Body of pancreas (tissue), 4 donors: ENCODE data around the gene HKDC1. TPM values are rescaled to one million over a fixed set of nuclear protein-coding genes. Genes with fewer than 3 reads are reported as not detected.
A peak's percentile ranks its signal among the peaks of the same experiment; 100 is the strongest.

Experiments used
- ATAC-seq: fragments of 150-250 bp; one replicate; pipeline ENCODE4 v1.9.1; 2016
- DNase-seq, 4 donors: peaks; one replicate each; pipeline ENCODE4 v3.0.0-alpha.2; 2019
- H3K27ac ChIP-seq, 4 donors: fragments of 200-600 bp; sonication (generic); 1 replicate in 3 of 4; 2 replicates in 1 of 4; pipeline versions ENCODE4 v1.5.1 to v1.6.1; 2016 to 2019; ENCODE audit warnings: mild to moderate bottlenecking in 1 of 4, mixed read lengths in 1 of 4, moderate library complexity in 1 of 4
- H3K27me3 ChIP-seq, 2 donors: fragments of 200-600 bp; sonication (generic); one replicate each; pipeline ENCODE4 v1.6.0; 2016; ENCODE audit warnings: mild to moderate bottlenecking in 1 of 2
- H3K36me3 ChIP-seq, 2 donors: fragments of 200-600 bp; sonication (generic); replicated peaks in 1 of 2; 2 replicates each; pipeline ENCODE4 v1.5.1; 2016; ENCODE audit warnings: low read depth in 2 of 2; ENCODE audit not compliant: insufficient read depth in 1 of 2
- H3K4me1 ChIP-seq: fragments of 200-600 bp; sonication (generic); one replicate; pipeline ENCODE4 v1.6.0; 2016
- H3K4me3 ChIP-seq, 2 donors: fragments of 200-600 bp; sonication (generic); 1 replicate in 1 of 2; 2 replicates in 1 of 2; pipeline ENCODE4 v1.5.1; 2016 to 2019
- H3K9me3 ChIP-seq, 3 donors: fragments of 200-600 bp; sonication (generic); 1 replicate in 2 of 3; 2 replicates in 1 of 3; pipeline ENCODE4 v1.5.1; 2016
- CTCF ChIP-seq, 7 experiments: fragments of 450-650 bp in 4 of 7; fragments of 200-600 bp in 3 of 7; sonication (generic) in 3 of 7; IDR thresholded peaks; one replicate each; pipeline ENCODE4 v1.5.1; 2016 to 2019; ENCODE audit warnings: antibody characterized with exemption in 7 of 7
- POLR2A ChIP-seq, 3 donors: fragments of 450-650 bp; IDR thresholded peaks; one replicate each; pipeline ENCODE4 v1.6.1; 2016; ENCODE audit warnings: antibody characterized with exemption in 3 of 3, mild to moderate bottlenecking in 2 of 3
- WGBS, 2 donors: methylation state at CpG; one replicate each; pipeline ENCODE4 v1.1.5; 2017; 5-methylcytosine and 5-hydroxymethylcytosine counted together
- intact Hi-C: fragments of 100-400 bp; cut with DNase I; formaldehyde crosslinking; loops from one replicate; pipeline ENCODE4 v1.15.1; 2023
- total RNA-seq, 2 donors: library from RNA; depleted of rRNA; stranded (reverse); fragments of >200 nt; gene quantifications; one replicate each; pipeline ENCODE4 v1.1.0, GENCODE V29; 2016

Gene HKDC1
- total RNA-seq, 2 donors from 2014 or later, result 6.7 to 13.5 TPM

GRCh38 chr10:69315100-69315542 is 95.0 kb downstream of the HKDC1 start:
- Histone ChIP-seq H3K9me3 (no peaks in the 10 kb centered on the region), H3K36me3 (no peaks in the 10 kb centered on the region), H3K4me3 (no peak overlapping the region), H3K27me3 (no peaks in the 10 kb centered on the region), H3K27ac (no peak overlapping the region), H3K4me1 (peaks cover 38% of the 10 kb centered on the region)
- TF ChIP-seq CTCF (IDR thresholded peaks at IDR 0.05) (no peak), POLR2A (IDR thresholded peaks at IDR 0.05) (no peak)
- intact Hi-C loops, result no loop called here
- WGBS, 2 donors, result 39 to 43% methylated on average over 3 of the region's 3 CpGs
- DNase-seq (no peak), ATAC-seq (no peak)

GRCh38 chr10:69315610-69316312 is 95.6 kb downstream of the HKDC1 start:
- H3K4me3 ChIP-seq, result no peak overlapping the region
- ATAC-seq, result no peak
- H3K4me1 ChIP-seq, result peaks cover 44% of the 10 kb centered on the region
- H3K27me3 ChIP-seq, result no peaks in the 10 kb centered on the region
- no peak for DNase-seq
- TF ChIP-seq CTCF (IDR thresholded peaks at IDR 0.05) (no peak), POLR2A (IDR thresholded peaks at IDR 0.05) (no peak)
- H3K36me3 ChIP-seq, result no peaks in the 10 kb centered on the region
- no peak overlapping the region for H3K27ac ChIP-seq
- intact Hi-C loops, result no loop called here
- WGBS, 2 donors, result 89 to 91% methylated on average over 6 of the region's 6 CpGs
- H3K9me3 ChIP-seq, result no peaks in the 10 kb centered on the region

GRCh38 chr10:69316313-69317059 is 96.4 kb downstream of the HKDC1 start:
- ATAC-seq, result no peak
- Histone ChIP-seq H3K27me3 (no peaks in the 10 kb centered on the region), H3K36me3 (no peaks in the 10 kb centered on the region), H3K27ac (peak overlapping the region in 1 of 4 donors; percentile 21), H3K4me1 (peaks cover 46% of the 10 kb centered on the region), H3K4me3 (no peak overlapping the region), H3K9me3 (no peaks in the 10 kb centered on the region)
- TF ChIP-seq CTCF (IDR thresholded peaks at IDR 0.05) (no peak), POLR2A (IDR thresholded peaks at IDR 0.05) (no peak)
- intact Hi-C loops, result no loop called here
- 82 to 93% methylated on average over 5 to 6 of the region's 6 CpGs for WGBS, 2 donors
- DNase-seq, result no peak

Other genes starting within 250 kb of the HKDC1 start
- 10 to 100 TPM; 15.8 to 16.9 TPM for gene KIFBP, start 231.5 kb upstream of the HKDC1 start, total RNA-seq
- gene SRGN, start 132.2 kb upstream of the HKDC1 start, total RNA-seq, result 10 to 100 TPM; 52.7 to 55.7 TPM
- gene VPS26A, start 96.2 kb upstream of the HKDC1 start, total RNA-seq, result 10 to 100 TPM; 12.2 to 17.1 TPM
- gene SUPV3L1, start 40.1 kb upstream of the HKDC1 start, total RNA-seq, result 10 to 100 TPM; 10.9 to 25.1 TPM
- 10 to 100 TPM; 15.8 to 17.1 TPM for gene HK1, start 58.2 kb downstream of the HKDC1 start, total RNA-seq
- gene TACR2, start 196.6 kb downstream of the HKDC1 start, total RNA-seq, result under 1 TPM in 1 of 2 donors, not detected in 1; 0.66 TPM
- gene TSPAN15, start 231.1 kb downstream of the HKDC1 start, total RNA-seq, result 10 to 100 TPM; 20.0 to 32.0 TPM